ENCODE data around the gene NAV2. TPM values are rescaled to one million over a fixed set of nuclear protein-coding genes. Genes with fewer than 3 reads are reported as not detected.

Gene NAV2
- total and polyA plus RNA-seq, 2 donors from 2014 or later, result 5.9 to 37.7 TPM

DNA sequence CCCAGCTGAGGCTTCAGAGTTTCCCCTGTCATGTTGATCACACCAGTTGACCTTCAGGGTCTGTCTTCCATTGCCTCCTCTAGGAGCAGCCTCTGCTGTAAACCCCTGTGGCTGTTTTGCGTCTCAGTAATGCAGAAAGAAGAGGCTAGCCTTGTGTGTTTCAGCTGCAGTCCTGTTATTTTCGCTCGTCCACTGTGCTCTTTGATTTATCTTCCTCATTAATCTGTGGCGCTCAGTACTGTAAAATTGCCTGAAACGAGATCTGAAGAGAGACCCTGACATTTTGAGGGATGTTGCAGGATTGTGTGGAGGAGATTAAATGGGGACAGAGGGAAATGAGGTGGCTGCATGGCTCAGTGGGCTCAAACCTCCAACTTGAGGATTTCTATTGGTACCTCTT, 283.9 kb downstream of the NAV2 start:
- no peak overlapping the region for H3K27ac ChIP-seq (ENCODE audit: low read depth in 2 of 2, low read length in 2 of 2)
- H3K4me3 ChIP-seq (ENCODE audit: low read length in 3 of 3), result no peak overlapping the region
- H3K9ac ChIP-seq (ENCODE audit: low read length in 3 of 3), result no peak overlapping the region
- no peaks in the 10 kb centered on the region for H3K9me3 ChIP-seq (ENCODE audit: control insufficient read depth in 2 of 3, insufficient read depth in 1 of 3, low read length in 3 of 3)
- FAIRE-seq (no peak), DNase-seq (peak in 4 of 5 donors; percentile 53 to 90 (median 70))
- peaks cover 5 to 13% (median 6%) of the 10 kb centered on the region in 3 donors for H3K4me1 ChIP-seq (ENCODE audit: control insufficient read depth in 2 of 3, insufficient read depth in 2 of 3, low read depth in 1 of 3, low read length in 3 of 3)
- intact Hi-C loops (cut with DNase I), result no loop called here
- H3K27me3 ChIP-seq (ENCODE audit: control insufficient read depth, insufficient read depth, low read length), result no peaks in the 10 kb centered on the region
- TF ChIP-seq, protein P1, sequence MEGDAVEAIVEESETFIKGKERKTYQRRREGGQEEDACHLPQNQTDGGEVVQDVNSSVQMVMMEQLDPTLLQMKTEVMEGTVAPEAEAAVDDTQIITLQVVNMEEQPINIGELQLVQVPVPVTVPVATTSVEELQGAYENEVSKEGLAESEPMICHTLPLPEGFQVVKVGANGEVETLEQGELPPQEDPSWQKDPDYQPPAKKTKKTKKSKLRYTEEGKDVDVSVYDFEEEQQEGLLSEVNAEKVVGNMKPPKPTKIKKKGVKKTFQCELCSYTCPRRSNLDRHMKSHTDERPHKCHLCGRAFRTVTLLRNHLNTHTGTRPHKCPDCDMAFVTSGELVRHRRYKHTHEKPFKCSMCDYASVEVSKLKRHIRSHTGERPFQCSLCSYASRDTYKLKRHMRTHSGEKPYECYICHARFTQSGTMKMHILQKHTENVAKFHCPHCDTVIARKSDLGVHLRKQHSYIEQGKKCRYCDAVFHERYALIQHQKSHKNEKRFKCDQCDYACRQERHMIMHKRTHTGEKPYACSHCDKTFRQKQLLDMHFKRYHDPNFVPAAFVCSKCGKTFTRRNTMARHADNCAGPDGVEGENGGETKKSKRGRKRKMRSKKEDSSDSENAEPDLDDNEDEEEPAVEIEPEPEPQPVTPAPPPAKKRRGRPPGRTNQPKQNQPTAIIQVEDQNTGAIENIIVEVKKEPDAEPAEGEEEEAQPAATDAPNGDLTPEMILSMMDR (IDR thresholded peaks at IDR 0.05; ENCODE audit: borderline replicate concordance, extremely low read depth, insufficient read depth), result no peak
- H3K36me3 ChIP-seq (ENCODE audit: control insufficient read depth in 2 of 3, insufficient read depth in 3 of 3, low read length in 3 of 3), result no peaks in the 10 kb centered on the region

DNA sequence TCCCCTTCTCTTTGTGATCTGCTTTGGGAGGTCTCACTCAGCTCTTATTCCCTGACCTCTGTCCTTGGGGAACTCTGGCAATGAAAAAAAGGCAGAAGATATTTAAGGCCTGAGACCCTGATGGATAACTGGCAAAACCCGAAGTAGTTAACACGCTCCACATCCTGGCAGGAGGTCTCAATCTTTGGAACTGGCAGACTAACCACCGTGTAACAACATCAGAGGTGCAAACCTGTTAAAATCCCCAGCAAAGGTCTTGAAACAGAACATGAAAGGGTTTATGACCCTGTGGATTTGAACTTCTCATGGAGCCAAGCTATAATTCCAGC, 287.3 kb downstream of the NAV2 start:
- Histone ChIP-seq H3K27ac (ENCODE audit: low read depth in 2 of 2, low read length in 2 of 2) (peak overlapping the region in 1 of 2 donors; percentile 0), H3K36me3 (ENCODE audit: control insufficient read depth in 2 of 3, insufficient read depth in 3 of 3, low read length in 3 of 3) (no peaks in the 10 kb centered on the region), H3K9ac (ENCODE audit: low read length in 3 of 3) (peak overlapping the region in 1 of 3 donors; percentile 19), H3K4me3 (ENCODE audit: low read length in 3 of 3) (no peak overlapping the region), H3K4me1 (ENCODE audit: control insufficient read depth in 2 of 3, insufficient read depth in 2 of 3, low read depth in 1 of 3, low read length in 3 of 3) (peaks cover 5 to 16% (median 13%) of the 10 kb centered on the region in 3 donors), H3K27me3 (ENCODE audit: control insufficient read depth, insufficient read depth, low read length) (no peaks in the 10 kb centered on the region), H3K9me3 (ENCODE audit: control insufficient read depth in 2 of 3, insufficient read depth in 1 of 3, low read length in 3 of 3) (no peaks in the 10 kb centered on the region)
- intact Hi-C loops (cut with DNase I), result no loop called here
- TF ChIP-seq, protein P1 (IDR thresholded peaks at IDR 0.05; ENCODE audit: borderline replicate concordance, extremely low read depth, insufficient read depth), result no peak
- FAIRE-seq (no peak), DNase-seq (no peak)

DNA sequence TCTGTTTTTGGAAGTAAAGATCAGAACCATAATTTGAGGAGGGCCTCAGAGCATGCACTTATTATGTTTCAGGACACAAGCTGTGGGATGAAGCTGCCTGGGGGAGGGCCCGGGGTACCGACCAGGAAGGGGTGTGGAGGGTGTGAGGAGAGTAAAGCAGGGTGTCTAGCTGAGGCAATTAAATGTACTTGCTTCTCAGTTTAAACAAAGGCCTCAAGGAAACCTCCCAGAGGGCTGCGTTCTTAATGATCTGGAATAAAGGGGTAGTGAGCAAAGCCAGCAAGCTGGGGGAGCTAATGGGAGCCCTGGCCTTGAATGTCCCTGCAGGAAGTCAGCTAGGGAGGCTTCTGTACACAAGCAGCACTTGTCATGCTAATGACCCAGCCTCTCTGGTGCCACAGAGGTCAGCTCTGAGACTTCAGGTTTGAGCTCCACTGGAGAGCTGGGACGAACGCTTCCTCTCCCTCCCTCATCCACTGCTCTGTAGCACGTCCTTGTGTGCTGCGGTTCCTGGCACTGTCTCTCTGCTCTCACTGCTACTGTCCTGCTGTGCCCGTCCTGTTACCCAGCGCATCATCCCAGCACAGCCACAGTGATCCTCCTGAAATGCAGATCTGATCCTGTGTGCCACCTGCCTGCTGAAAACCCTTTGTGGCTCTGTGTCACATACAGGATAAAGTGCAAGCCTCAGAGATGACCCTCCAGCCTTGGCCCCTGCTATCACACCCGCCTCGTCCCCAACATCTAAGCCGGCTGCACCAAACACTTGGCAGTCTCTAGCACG, 287.9 kb downstream of the NAV2 start:
- H3K9ac ChIP-seq (ENCODE audit: low read length in 3 of 3), result peak overlapping the region in 1 of 3 donors; percentile 41
- no peaks in the 10 kb centered on the region for H3K36me3 ChIP-seq (ENCODE audit: control insufficient read depth in 2 of 3, insufficient read depth in 3 of 3, low read length in 3 of 3)
- H3K4me1 ChIP-seq (ENCODE audit: control insufficient read depth in 2 of 3, insufficient read depth in 2 of 3, low read depth in 1 of 3, low read length in 3 of 3), result peaks cover 5 to 16% (median 13%) of the 10 kb centered on the region in 3 donors
- TF ChIP-seq, protein P1 (IDR thresholded peaks at IDR 0.05; ENCODE audit: borderline replicate concordance, extremely low read depth, insufficient read depth), result no peak
- intact Hi-C loops (cut with DNase I), result no loop called here
- H3K27ac ChIP-seq (ENCODE audit: low read depth in 2 of 2, low read length in 2 of 2), result peak overlapping the region; percentile 13 to 63
- DNase-seq, result peak in 4 of 5 donors; percentile 90 to 95 (median 92)
- no peak for FAIRE-seq
- H3K27me3 ChIP-seq (ENCODE audit: control insufficient read depth, insufficient read depth, low read length), result no peaks in the 10 kb centered on the region
- H3K4me3 ChIP-seq (ENCODE audit: low read length in 3 of 3), result no peak overlapping the region
- no peaks in the 10 kb centered on the region for H3K9me3 ChIP-seq (ENCODE audit: control insufficient read depth in 2 of 3, insufficient read depth in 1 of 3, low read length in 3 of 3)

Measured in kidney (tissue), 14 donors.